Measurements from ENCODE around the gene AGMAT. TPM values are rescaled to one million over a fixed set of nuclear protein-coding genes. Genes with fewer than 3 reads are reported as not detected.

The AGMAT gene
- total and polyA plus RNA-seq, 2 of the 4 experiments (the other 2 are of a cell fraction) = 0.18 to 0.26 TPM

DNA sequence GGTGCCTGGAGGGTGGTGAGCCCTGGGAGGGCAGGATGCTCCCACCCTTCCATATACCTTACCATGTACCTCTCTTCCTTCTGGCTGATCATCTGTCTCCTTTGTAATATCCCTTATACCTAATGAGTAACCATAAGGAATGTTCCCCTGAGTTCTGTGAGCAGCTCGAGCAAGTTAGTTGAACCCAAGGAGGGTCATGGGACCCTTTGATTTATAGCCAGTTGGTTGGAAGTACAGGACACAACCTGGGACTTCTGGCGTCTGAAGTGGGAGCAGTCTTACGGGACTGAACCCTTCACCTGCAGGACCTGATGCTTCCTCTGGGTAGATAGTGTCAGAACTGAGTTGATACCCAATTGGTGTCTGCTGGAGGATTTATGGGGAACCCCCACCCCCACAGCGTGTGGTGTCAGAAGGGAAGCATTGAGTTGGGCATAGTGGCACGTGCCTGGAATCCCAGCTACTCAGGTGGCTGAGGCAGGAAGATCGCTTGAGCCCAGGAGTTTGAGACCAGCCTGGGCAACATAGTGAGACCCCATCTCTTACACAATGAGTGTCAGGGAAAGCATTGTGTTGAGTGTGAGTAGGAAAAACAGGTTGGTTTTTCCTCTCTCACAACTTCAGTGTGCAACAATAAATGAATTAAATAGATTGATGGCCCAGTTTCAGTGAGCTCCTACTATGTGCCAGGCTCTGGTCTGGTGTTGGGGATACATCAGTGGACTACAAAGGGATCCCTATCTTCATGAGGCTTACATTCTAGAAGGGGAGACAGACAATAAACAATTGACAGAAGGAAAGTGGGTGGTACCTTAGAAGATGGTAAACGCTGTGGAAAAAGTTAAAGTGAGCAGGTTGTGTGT, 42.2 kb downstream of the AGMAT start:
- CTCF ChIA-PET = no interaction called here
- dilution Hi-C loops (cut with HindIII; ENCODE audit: low sequenced_read_pairs, unreplicated experiment) = no loop called here
- no TSS peak for BruUV-seq (replicated peaks)

More for the DNA sequence above, 42.2 kb downstream of the AGMAT start:
- Histone ChIP-seq H2AFZ (replicated peaks; ENCODE audit: low read length, poor library complexity) (no peak overlapping the region), H2AK5ac (ENCODE audit: low read depth, low read length) (no peak overlapping the region), H3K4me3 (ENCODE audit: insufficient read depth, low read depth, low read length) (no peak overlapping the region), H3K4me2 (ENCODE audit: low read depth, low read length) (no peak overlapping the region), H3K9me1 (ENCODE audit: insufficient read depth, low read length) (peaks cover 3% of the 10 kb centered on the region), H3K14ac (replicated peaks; ENCODE audit: low read depth, low read length) (no peak overlapping the region), H3K9ac (ENCODE audit: low read depth, low read length) (no peak overlapping the region), H3K18ac (ENCODE audit: low read depth, low read length) (no peak overlapping the region), H4K5ac (ENCODE audit: low read depth, low read length) (no peak overlapping the region), H4K20me1 (ENCODE audit: insufficient read depth, low read length) (no peaks in the 10 kb centered on the region), H2BK15ac (ENCODE audit: low read depth, low read length) (no peak overlapping the region), H2BK120ac (ENCODE audit: low read depth, low read length) (no peak overlapping the region), H2BK5ac (ENCODE audit: low read depth, low read length, poor library complexity, severe bottlenecking) (no peak overlapping the region), H4K8ac (ENCODE audit: low read depth in 2 of 2, low read length in 2 of 2) (no peak overlapping the region), H4K91ac (ENCODE audit: insufficient read depth, low read depth, low read length) (no peak overlapping the region), H3K4ac (ENCODE audit: low read depth, low read length) (no peak overlapping the region), H3K36me3 (ENCODE audit: control insufficient read depth, insufficient read depth, low read length) (peaks cover 34% of the 10 kb centered on the region), H2AK9ac (replicated peaks; ENCODE audit: low read depth, low read length, poor library complexity) (no peak overlapping the region), H3K56ac (ENCODE audit: extremely low read depth, insufficient read depth, low read length) (no peak overlapping the region), H3K27me3 (ENCODE audit: control insufficient read depth, insufficient read depth, low read length) (no peaks in the 10 kb centered on the region), H3K23ac (ENCODE audit: low read depth, low read length) (no peak overlapping the region), H2BK20ac (ENCODE audit: low read depth, low read length) (no peak overlapping the region), H3K9me3 (ENCODE audit: control insufficient read depth, insufficient read depth, low read length) (no peaks in the 10 kb centered on the region), H3K27ac (ENCODE audit: insufficient read depth, low read length) (no peak overlapping the region), H3K4me1 (ENCODE audit: control insufficient read depth, insufficient read depth, low read length) (peaks cover 6% of the 10 kb centered on the region), H3K79me1 (ENCODE audit: low read depth in 1 of 2, low read length in 2 of 2) (peaks cover 10 to 12% of the 10 kb centered on the region in 2 experiments; a peak in 3 of 4 replicates)
- POLR2A ChIA-PET (ENCODE audit: unreplicated experiment) = no interaction called here
- no peak for DNase-seq
- TF ChIP-seq MAFK (IDR thresholded peaks at IDR 0.05; ENCODE audit: low read depth, low read length) = no peak
- no peak for TF ChIP-seq ELK1 (IDR thresholded peaks at IDR 0.05; ENCODE audit: borderline replicate concordance, low read depth, low read length)
- no peak for TF ChIP-seq RFX5 (IDR thresholded peaks at IDR 0.05; ENCODE audit: low read depth, low read length)
- TF ChIP-seq CHD1 (IDR thresholded peaks at IDR 0.05; ENCODE audit: low read depth, low read length) = no peak
- TF ChIP-seq CEBPB (IDR thresholded peaks at IDR 0.05; ENCODE audit: low read depth, low read length) = no peak
- TF ChIP-seq POLR2A (IDR thresholded peaks at IDR 0.05; ENCODE audit: low read depth, low read length) = no peak
- TF ChIP-seq MAZ (IDR thresholded peaks at IDR 0.05; ENCODE audit: borderline replicate concordance, low read depth, low read length) = no peak
- no peak for ATAC-seq (ENCODE audit: low read depth)
- intact Hi-C loops (cut with micrococcal nuclease) (no loop called here), in situ Hi-C loops (cut with MboI; ENCODE audit: low sequenced_read_pairs) (no loop called here)
- WGBS, 2 experiments (ENCODE audit: extremely low coverage in 2 of 2, insufficient read length in 1 of 2) = 82% methylated on average over 2 of the region's 7 CpGs; no CpG with 5 or more reads in 1 of the 2 experiments

Measured in IMR-90 (cell line).